ENCODE results near the gene PARVA. TPM values are rescaled to one million over a fixed set of nuclear protein-coding genes. Genes with fewer than 3 reads are reported as not detected.

Gene PARVA
- total and polyA plus RNA-seq, 2 of the 8 experiments (the other 6 are each of a cell fraction or from before 2014, with no cell fraction given), result 3.1 to 13.5 TPM

DNA sequence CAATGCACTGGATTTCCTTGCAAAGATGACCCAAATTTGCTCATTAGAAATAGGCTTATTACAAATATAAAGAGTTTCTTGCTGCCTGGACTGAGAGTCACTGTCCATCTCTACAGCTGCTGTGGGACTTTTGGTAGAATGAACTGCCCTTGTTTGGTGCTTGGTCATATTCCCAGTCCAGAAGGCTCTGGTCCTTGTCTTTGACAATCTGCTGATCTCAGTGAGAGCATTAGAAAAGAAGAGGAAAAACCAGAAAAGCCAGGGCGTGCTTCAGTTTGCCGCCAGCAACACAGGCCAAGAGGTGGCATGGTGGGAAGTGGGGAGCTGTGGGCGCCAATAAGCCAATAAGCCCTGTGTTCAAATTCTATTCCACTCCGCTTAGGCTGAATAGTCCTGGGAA is 48.2 kb upstream of the PARVA start:
- Histone ChIP-seq H3K27ac (ENCODE audit: low read depth, low read length) (no peak overlapping the region), H4K20me1 (replicated peaks in 1 of 2; ENCODE audit: control insufficient read depth in 1 of 2, insufficient read depth in 2 of 2, low read length in 2 of 2) (no peaks in the 10 kb centered on the region), H3K4ac (replicated peaks; ENCODE audit: insufficient read length, low read depth, low read length) (no peak overlapping the region), H3K23me2 (ENCODE audit: low read depth, low read length) (no peaks in the 10 kb centered on the region; the same call in 1 of the 2 replicates), H4K8ac (ENCODE audit: extremely low read depth, insufficient read depth, low read length) (no peak overlapping the region), H3K9me3 (ENCODE audit: insufficient read depth in 2 of 2, low read depth in 1 of 2, low read length in 1 of 2) (no peaks in the 10 kb centered on the region; a peak in 1 of 4 replicates), H3K27me3 (replicated peaks in 1 of 4; ENCODE audit: control insufficient read depth in 3 of 4, extremely low read depth in 1 of 4, insufficient read depth in 3 of 4, low read length in 3 of 4) (no peaks in the 10 kb centered on the region; a peak in 1 of 7 replicates), H3K4me2 (ENCODE audit: insufficient read depth in 1 of 2, low read depth in 2 of 2, low read length in 2 of 2) (no peak overlapping the region), H3K14ac (ENCODE audit: insufficient read length) (no peak overlapping the region), H2BK12ac (ENCODE audit: low read depth, low read length) (no peak overlapping the region), H3K23ac (ENCODE audit: insufficient read length) (no peak overlapping the region), H2BK120ac (replicated peaks; ENCODE audit: low read depth, low read length) (no peak overlapping the region), H3K9ac (replicated peaks in 1 of 4; ENCODE audit: extremely low read depth in 1 of 4, low read depth in 3 of 4, low read length in 3 of 4) (no peak overlapping the region), H4K91ac (replicated peaks; ENCODE audit: insufficient read length, low read length) (no peak overlapping the region), H3K56ac (replicated peaks; ENCODE audit: insufficient read length, low read depth, low read length) (no peak overlapping the region), H3K4me3 (ENCODE audit: extremely low read depth in 1 of 4, insufficient read depth in 2 of 4, low read depth in 3 of 4, low read length in 4 of 4) (no peak overlapping the region), H4K5ac (ENCODE audit: insufficient read length, low read depth, low read length) (no peak overlapping the region), H3K18ac (ENCODE audit: extremely low read depth, low read length) (no peak overlapping the region), H2AFZ (ENCODE audit: low read length) (no peak overlapping the region), H3K79me1 (ENCODE audit: low read depth, low read length) (no peaks in the 10 kb centered on the region), H3K79me2 (ENCODE audit: control insufficient read depth in 1 of 2, insufficient read depth in 2 of 2, low read length in 2 of 2) (no peaks in the 10 kb centered on the region), H2AK5ac (ENCODE audit: low read depth, low read length) (no peak overlapping the region), H2BK20ac (ENCODE audit: low read length) (no peak overlapping the region), H3K4me1 (replicated peaks in 1 of 4; ENCODE audit: control insufficient read depth in 3 of 4, insufficient read depth in 4 of 4, low read length in 3 of 4) (peaks cover 0 to 11% (median 1%) of the 10 kb centered on the region in 4 experiments; a peak in 4 of 7 replicates), H2BK15ac (ENCODE audit: low read length) (no peak overlapping the region), H3K36me3 (ENCODE audit: control insufficient read depth in 2 of 4, insufficient read depth in 4 of 4, low read length in 3 of 4) (no peaks in the 10 kb centered on the region), H2BK5ac (ENCODE audit: low read depth, low read length) (no peak overlapping the region)
- whole genome bisulfite sequencing, 2 experiments (ENCODE audit: extremely low coverage in 1 of 2, insufficient coverage in 1 of 2, insufficient read length in 1 of 2, insufficient replicate concordance in 2 of 2, low coverage in 1 of 2, low lambda C conversion rate in 2 of 2, missing lambda C conversion rate in 1 of 2), result 94% methylated on average over 4 of the region's 4 CpGs; no CpG with 5 or more reads in 1 of the 2 experiments
- ChIA-PET CTCF (ENCODE audit: partially characterized antibody) (interaction anchor here (2.2 to 5.9 kb wide), 2 partner anchors 38 to 42 kb away, joined by 6 to 71 read pairs; no protein-coding TSS in a partner anchor), POLR2A (ENCODE audit: partially characterized antibody) (no interaction called here)
- FAIRE-seq, result no peak
- DNase-seq (ENCODE audit: low read depth in 1 of 2, low spot score in 2 of 2), result no peak
- no peak for TF ChIP-seq POLR2AphosphoS5 (IDR thresholded peaks at IDR 0.05; ENCODE audit: low read depth, low read length)
- no peak for TF ChIP-seq GTF2F1 (IDR thresholded peaks at IDR 0.05; ENCODE audit: borderline replicate concordance, low read depth, low read length)
- no peak for TF ChIP-seq TCF12 (IDR thresholded peaks at IDR 0.05; ENCODE audit: low read depth, low read length)
- TF ChIP-seq SP1 (IDR thresholded peaks at IDR 0.05; ENCODE audit: low read depth, low read length), result no peak
- TF ChIP-seq CHD1 (IDR thresholded peaks at IDR 0.05; ENCODE audit: low read depth, low read length), result no peak
- no peak for TF ChIP-seq TEAD4 (IDR thresholded peaks at IDR 0.05; ENCODE audit: low read depth, low read length)
- no peak for TF ChIP-seq SIN3A (conservative IDR thresholded peaks at IDR 0.05 in 1 of 2, IDR thresholded peaks at IDR 0.05 in 1 of 2; ENCODE audit: low read depth in 1 of 2, low read length in 2 of 2)

All from H1 (cell line).